Mesenchymal stem cell (in vitro differentiated cells and primary cell): Measurements from ENCODE around the gene NEK2.

Experiments
- DNase-seq: peaks from one replicate; pipeline ENCODE4 v3.0.0-alpha.2; 2013
- H2AFZ ChIP-seq: one replicate; pipeline ENCODE4 v1.6.1; 2013; ENCODE audit warnings: low read depth, mild to moderate bottlenecking, control low read depth, inconsistent platforms, low read length, moderate library complexity
- H2AK5ac ChIP-seq: 2 replicates; pipeline ENCODE4 v1.6.1; 2013; ENCODE audit warnings: low read length, moderate library complexity, mild to moderate bottlenecking, inconsistent platforms; ENCODE audit not compliant: severe bottlenecking
- H2BK120ac ChIP-seq: one replicate; pipeline ENCODE4 v1.6.1; 2013; ENCODE audit warnings: low read depth, mild to moderate bottlenecking, inconsistent platforms, low read length, moderate library complexity
- H2BK12ac ChIP-seq, 2 experiments: one replicate each; pipeline ENCODE4 v1.6.1; 2013; ENCODE audit warnings: inconsistent platforms in 2 of 2, low read length in 2 of 2, mild to moderate bottlenecking in 2 of 2, moderate library complexity in 2 of 2, control low read depth in 1 of 2
- H2BK15ac ChIP-seq: one replicate; pipeline ENCODE4 v1.6.1; 2013; ENCODE audit warnings: mild to moderate bottlenecking, low read depth, inconsistent platforms; ENCODE audit not compliant: poor library complexity, severe bottlenecking
- H2BK5ac ChIP-seq: 2 replicates; pipeline ENCODE4 v1.6.1; 2013; ENCODE audit warnings: low read depth, mild to moderate bottlenecking, low read length, control low read depth, inconsistent platforms; ENCODE audit not compliant: poor library complexity, severe bottlenecking
- H3K14ac ChIP-seq, 2 experiments: one replicate each; pipeline ENCODE4 v1.6.1; 2013; ENCODE audit warnings: inconsistent platforms in 2 of 2, low read length in 2 of 2, control low read depth in 1 of 2, mild to moderate bottlenecking in 1 of 2, moderate library complexity in 1 of 2
- H3K18ac ChIP-seq, 2 experiments: one replicate each; pipeline ENCODE4 v1.6.1; 2013; ENCODE audit warnings: inconsistent platforms in 2 of 2, low read length in 2 of 2, control low read depth in 1 of 2, low read depth in 1 of 2, mild to moderate bottlenecking in 1 of 2
- H3K23ac ChIP-seq, 2 experiments: one replicate each; pipeline ENCODE4 v1.6.1; 2013; ENCODE audit warnings: inconsistent platforms in 2 of 2, low read length in 2 of 2, mild to moderate bottlenecking in 2 of 2, moderate library complexity in 2 of 2, control low read depth in 1 of 2
- H3K27ac ChIP-seq: 2 replicates; pipeline ENCODE4 v1.5.1; 2013; ENCODE audit warnings: mild to moderate bottlenecking, moderate library complexity, low read length, control low read depth, inconsistent platforms; ENCODE audit not compliant: poor library complexity, severe bottlenecking
- H3K27me3 ChIP-seq, 2 experiments: 2 replicates each; pipeline versions ENCODE4 v1.6.1 to v1.7.0; 2013; ENCODE audit warnings: low read length in 2 of 2, mild to moderate bottlenecking in 2 of 2, moderate library complexity in 2 of 2, control low read depth in 1 of 2, inconsistent platforms in 1 of 2; ENCODE audit not compliant: control insufficient read depth in 1 of 2, insufficient read depth in 1 of 2
- H3K36me3 ChIP-seq, 2 experiments: 2 replicates each; pipeline versions ENCODE4 v1.6.1 to v1.7.0; 2013; ENCODE audit warnings: low read length in 2 of 2, control low read depth in 1 of 2, inconsistent platforms in 1 of 2, low read depth in 1 of 2, mild to moderate bottlenecking in 1 of 2; ENCODE audit not compliant: insufficient read depth in 2 of 2, control insufficient read depth in 1 of 2
- H3K4ac ChIP-seq, 2 experiments: one replicate each; pipeline ENCODE4 v1.6.1; 2013; ENCODE audit warnings: inconsistent platforms in 2 of 2, low read length in 2 of 2, mild to moderate bottlenecking in 2 of 2, moderate library complexity in 2 of 2, control low read depth in 1 of 2, low read depth in 1 of 2
- H3K4me1 ChIP-seq: 2 replicates; pipeline ENCODE4 v1.6.1; 2013; ENCODE audit warnings: low read depth, low read length, control low read depth; ENCODE audit not compliant: control insufficient read depth, insufficient read depth
- H3K4me2 ChIP-seq: 2 replicates; pipeline ENCODE4 v1.6.1; 2013; ENCODE audit warnings: low read length, mild to moderate bottlenecking, inconsistent platforms; ENCODE audit not compliant: poor library complexity, severe bottlenecking
- H3K4me3 ChIP-seq, 2 experiments: 2 replicates each; pipeline versions ENCODE4 v1.5.1 to v1.7.0; 2013; ENCODE audit warnings: low read length in 2 of 2, mild to moderate bottlenecking in 2 of 2, control low read depth in 1 of 2, low read depth in 1 of 2; ENCODE audit not compliant: insufficient read depth in 1 of 2
- H3K79me1 ChIP-seq: replicated peaks from 2 replicates; pipeline ENCODE4 v1.6.1; 2013; ENCODE audit warnings: mild to moderate bottlenecking, control low read depth, low read length, inconsistent platforms; ENCODE audit not compliant: poor library complexity, severe bottlenecking
- H3K9ac ChIP-seq: 2 replicates; pipeline ENCODE4 v1.7.0; 2013; ENCODE audit warnings: mild to moderate bottlenecking, low read length, moderate library complexity
- H3K9me3 ChIP-seq: 2 replicates; pipeline ENCODE4 v1.7.0; 2013; ENCODE audit warnings: mild to moderate bottlenecking, low read length; ENCODE audit not compliant: control insufficient read depth
- H4K8ac ChIP-seq: one replicate; pipeline ENCODE4 v1.6.1; 2013; ENCODE audit warnings: inconsistent platforms, mild to moderate bottlenecking, low read length, moderate library complexity
- H4K91ac ChIP-seq: one replicate; pipeline ENCODE4 v1.6.1; 2013; ENCODE audit warnings: mild to moderate bottlenecking, low read length, inconsistent platforms
- WGBS: methylation state at CpG from one replicate; pipeline ENCODE4 v1.1.7; 2013; ENCODE audit warnings: mixed read lengths; 5-methylcytosine and 5-hydroxymethylcytosine counted together

NEK2 gene

DNA sequence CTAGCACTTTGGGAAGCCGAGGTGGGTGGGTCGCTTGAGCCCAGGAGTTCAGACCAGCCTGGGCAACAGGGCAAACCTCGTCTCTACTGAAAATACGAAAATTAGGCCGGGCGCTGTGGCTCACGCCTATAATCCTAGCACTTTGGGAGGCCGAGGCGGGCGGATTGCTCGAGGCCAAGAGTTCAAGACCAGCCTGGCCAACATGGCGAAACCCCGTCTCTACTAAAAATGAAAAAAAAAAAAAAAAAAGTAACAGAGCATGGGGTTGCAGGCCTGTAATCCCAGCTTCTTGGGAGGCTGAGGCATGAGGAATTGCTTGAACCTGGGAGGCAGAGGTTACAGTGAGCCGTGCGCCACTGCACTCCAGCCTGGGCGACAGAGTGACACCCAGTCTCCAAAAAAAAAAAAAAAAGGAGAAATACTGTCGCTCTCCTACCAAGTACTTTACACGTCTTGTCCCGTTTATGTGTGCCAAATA lies 724 bp upstream of the NEK2 start:
- H3K9ac ChIP-seq, result peak overlapping the region; percentile 79
- H3K4ac ChIP-seq, result no peak overlapping the region
- no peak overlapping the region for H3K23ac ChIP-seq
- no peak overlapping the region for H3K18ac ChIP-seq
- H4K8ac ChIP-seq, result no peak overlapping the region
- no peak for DNase-seq
- H2BK5ac ChIP-seq, result no peak overlapping the region
- peak overlapping the region; percentile 63 to 96 for H3K4me3 ChIP-seq
- no peak overlapping the region for H2BK15ac ChIP-seq
- H2AK5ac ChIP-seq, result no peak overlapping the region
- no peak overlapping the region for H2BK12ac ChIP-seq
- H3K9me3 ChIP-seq, result no peaks in the 10 kb centered on the region
- H2BK120ac ChIP-seq, result no peak overlapping the region
- H3K36me3 ChIP-seq, result no peaks in the 10 kb centered on the region
- peaks cover 5% of the 10 kb centered on the region for H3K4me1 ChIP-seq
- H3K4me2 ChIP-seq, result peak overlapping the region; percentile 100
- no peak overlapping the region for H3K27ac ChIP-seq
- H4K91ac ChIP-seq, result no peak overlapping the region
- WGBS, result 38% methylated on average over 17 of the region's 19 CpGs
- no peaks in the 10 kb centered on the region for H3K27me3 ChIP-seq
- no peak overlapping the region for H3K14ac ChIP-seq
- H2AFZ ChIP-seq, result peak overlapping the region; percentile 57
- peaks cover 13% of the 10 kb centered on the region for H3K79me1 ChIP-seq

- Histone ChIP-seq H3K9me3 (no peaks in the 10 kb centered on the region), H2AFZ (no peak overlapping the region), H4K8ac (no peak overlapping the region), H2BK15ac (no peak overlapping the region), H3K18ac (no peak overlapping the region), H2BK120ac (no peak overlapping the region), H2BK12ac (no peak overlapping the region), H3K4ac (no peak overlapping the region), H3K27me3 (no peaks in the 10 kb centered on the region), H3K27ac (no peak overlapping the region), H2AK5ac (no peak overlapping the region), H4K91ac (no peak overlapping the region), H3K4me2 (no peak overlapping the region), H2BK5ac (no peak overlapping the region), H3K9ac (no peak overlapping the region), H3K4me1 (no peaks in the 10 kb centered on the region), H3K14ac (no peak overlapping the region), H3K36me3 (no peaks in the 10 kb centered on the region), H3K79me1 (peaks cover 1% of the 10 kb centered on the region), H3K23ac (no peak overlapping the region), H3K4me3 (no peak overlapping the region)
- DNase-seq, result no peak
- WGBS, result 90% methylated on average over 1 of the region's 2 CpGs
Observed at GRCh38 chr1:211667065-211667617, 8.3 kb downstream of the NEK2 start.

GRCh38 chr1:211660718-211661222 lies 14.7 kb downstream of the NEK2 start:
- Histone ChIP-seq H4K8ac (no peak overlapping the region), H3K4me3 (no peak overlapping the region), H3K4ac (no peak overlapping the region), H3K27me3 (no peaks in the 10 kb centered on the region), H3K36me3 (no peaks in the 10 kb centered on the region), H3K18ac (no peak overlapping the region), H2AFZ (no peak overlapping the region), H2BK12ac (no peak overlapping the region), H3K14ac (no peak overlapping the region), H3K4me1 (no peaks in the 10 kb centered on the region), H2BK15ac (no peak overlapping the region), H3K27ac (no peak overlapping the region), H2AK5ac (no peak overlapping the region), H2BK5ac (no peak overlapping the region), H4K91ac (no peak overlapping the region), H3K79me1 (peaks cover 1% of the 10 kb centered on the region), H3K23ac (no peak overlapping the region), H3K9me3 (no peaks in the 10 kb centered on the region), H3K9ac (no peak overlapping the region), H2BK120ac (no peak overlapping the region), H3K4me2 (no peak overlapping the region)
- WGBS, result 96% methylated on average over 10 of the region's 10 CpGs
- DNase-seq, result no peak

DNA sequence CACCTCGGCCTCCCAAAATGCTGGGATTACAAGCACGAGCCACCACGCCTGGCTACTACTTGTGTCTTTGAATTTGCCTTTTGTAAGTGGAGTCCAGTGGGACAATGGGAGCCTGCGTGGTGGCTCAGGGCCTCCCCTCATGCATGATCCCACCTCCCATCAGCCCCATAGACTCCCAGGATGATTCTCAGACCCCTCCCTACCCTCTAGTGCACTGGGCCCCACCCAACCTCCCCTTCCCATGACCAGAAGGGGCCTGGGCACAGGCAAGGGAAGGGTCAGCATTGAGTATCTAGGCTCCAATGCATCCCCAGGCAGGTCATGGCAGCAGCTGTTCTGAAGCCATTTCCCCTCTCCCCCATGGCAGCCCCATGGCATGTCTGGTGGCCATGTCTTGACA lies 18.7 kb downstream of the NEK2 start:
- Histone ChIP-seq H4K91ac (no peak overlapping the region), H3K18ac (no peak overlapping the region), H3K27me3 (no peaks in the 10 kb centered on the region), H3K27ac (no peak overlapping the region), H3K36me3 (no peaks in the 10 kb centered on the region), H3K4me3 (no peak overlapping the region), H3K79me1 (no peaks in the 10 kb centered on the region), H3K9me3 (no peaks in the 10 kb centered on the region), H2AK5ac (no peak overlapping the region), H2BK12ac (no peak overlapping the region), H2BK5ac (no peak overlapping the region), H2BK15ac (no peak overlapping the region), H3K4me2 (no peak overlapping the region), H3K14ac (no peak overlapping the region), H4K8ac (no peak overlapping the region), H2AFZ (no peak overlapping the region), H3K4me1 (peaks cover 15% of the 10 kb centered on the region), H2BK120ac (no peak overlapping the region), H3K9ac (no peak overlapping the region), H3K23ac (no peak overlapping the region), H3K4ac (no peak overlapping the region)
- DNase-seq, result no peak
- 94% methylated on average over 4 of the region's 4 CpGs for WGBS
